Fibroblast of lung (primary cell): Measurements from ENCODE around the gene ASTN2. TPM values are rescaled to one million over a fixed set of nuclear protein-coding genes. Genes with fewer than 3 reads are reported as not detected.
A peak's percentile ranks its signal among the peaks of the same experiment; 100 is the strongest.

ENCODE experiments used
- DNase-seq, 2 donors: peaks; one replicate each; pipeline versions ENCODE4 v3.0.0 to v3.0.0-alpha.2; 2010; ENCODE audit warnings: low read depth in 2 of 2
- H2AFZ ChIP-seq: 2 replicates; pipeline ENCODE4 v1.5.1; 2012; ENCODE audit warnings: low read length, control low read depth, inconsistent platforms
- H3K27ac ChIP-seq: 2 replicates; pipeline ENCODE4 v1.5.1; 2011; ENCODE audit warnings: low read length, control low read depth; ENCODE audit not compliant: insufficient read depth
- H3K27me3 ChIP-seq: 2 replicates; pipeline ENCODE4 v1.5.1; 2011; ENCODE audit warnings: mild to moderate bottlenecking, low read length; ENCODE audit not compliant: control insufficient read depth, insufficient read depth
- H3K36me3 ChIP-seq: 2 replicates; pipeline ENCODE4 v1.5.1; 2011; ENCODE audit warnings: low read length; ENCODE audit not compliant: control insufficient read depth, insufficient read depth
- H3K4me1 ChIP-seq: 2 replicates; pipeline ENCODE4 v1.5.1; 2011; ENCODE audit warnings: low read length; ENCODE audit not compliant: control insufficient read depth, insufficient read depth; ENCODE audit errors: extremely low read depth
- H3K4me2 ChIP-seq: 2 replicates; pipeline ENCODE4 v1.5.1; 2011; ENCODE audit warnings: low read length, control low read depth; ENCODE audit not compliant: insufficient read depth; ENCODE audit errors: extremely low read depth
- H3K4me3 ChIP-seq, 4 experiments: fragments of 200-600 bp in 1 of 4; sonication (generic) in 1 of 4; replicated peaks in 1 of 4; 2 replicates each; pipeline ENCODE4 v1.5.1; 2011 to 2016; ENCODE audit warnings: low read length in 4 of 4, low read depth in 3 of 4, mild to moderate bottlenecking in 3 of 4, control low read depth in 2 of 4, inconsistent platforms in 1 of 4, mixed read lengths in 1 of 4; ENCODE audit not compliant: insufficient read depth in 1 of 4; ENCODE audit errors: control extremely low read depth in 1 of 4
- H3K79me2 ChIP-seq: 2 replicates; pipeline ENCODE4 v1.5.1; 2012; ENCODE audit warnings: mild to moderate bottlenecking, low read length, inconsistent platforms; ENCODE audit not compliant: control insufficient read depth, insufficient read depth
- H3K9ac ChIP-seq: 2 replicates; pipeline ENCODE4 v1.5.1; 2011; ENCODE audit warnings: mild to moderate bottlenecking, low read length, control low read depth; ENCODE audit not compliant: insufficient read depth
- H3K9me3 ChIP-seq: 2 replicates; pipeline ENCODE4 v1.5.1; 2012; ENCODE audit warnings: low read depth, low read length; ENCODE audit not compliant: control insufficient read depth, insufficient read depth
- H4K20me1 ChIP-seq: 2 replicates; pipeline ENCODE4 v1.5.1; 2011; ENCODE audit warnings: low read length; ENCODE audit not compliant: control insufficient read depth, insufficient read depth; ENCODE audit errors: extremely low read depth
- CTCF ChIP-seq, 2 donors: IDR thresholded peaks in 1 of 2; conservative IDR thresholded peaks in 1 of 2; 1 replicate in 1 of 2; 2 replicates in 1 of 2; pipeline ENCODE4 v1.5.1; 2011 to 2012; ENCODE audit warnings: low read length in 2 of 2, control low read depth in 1 of 2, inconsistent platforms in 1 of 2, low read depth in 1 of 2, mild to moderate bottlenecking in 1 of 2
- EZH2 ChIP-seq: IDR thresholded peaks from 2 replicates; pipeline ENCODE4 v1.5.1; 2012; ENCODE audit warnings: low read length, control low read depth, mild to moderate bottlenecking; ENCODE audit errors: missing control alignments
- polyA plus RNA-seq, 2 donors: library from polyadenylated mRNA; depleted of rRNA in 1 of 2; stranded (reverse) in 1 of 2; unstranded in 1 of 2; fragments of >200 nt; gene quantifications; 2 replicates each; pipeline ENCODE4 v1.2.1, GENCODE V29; 2011 to 2012; ENCODE audit warnings: missing spikeins in 1 of 2
- total RNA-seq: library from RNA; depleted of rRNA; stranded (reverse); fragments of >200 nt; gene quantifications from 2 replicates; pipeline ENCODE4 v1.2.1, GENCODE V29; 2014

Gene ASTN2
- total and polyA plus RNA-seq, 2 donors (not counting 1 experiment from before 2014, with no cell fraction given): 2.2 to 19.2 TPM

- H4K20me1 ChIP-seq: no peaks in the 10 kb centered on the region
- no peaks in the 10 kb centered on the region for H3K27me3 ChIP-seq
- no peak overlapping the region for H3K4me2 ChIP-seq
- no peaks in the 10 kb centered on the region for H3K36me3 ChIP-seq
- H3K4me3 ChIP-seq: no peak overlapping the region
- H2AFZ ChIP-seq: no peak overlapping the region
- DNase-seq: no peak
- H3K79me2 ChIP-seq: no peaks in the 10 kb centered on the region
- no peaks in the 10 kb centered on the region for H3K4me1 ChIP-seq
- H3K27ac ChIP-seq: no peak overlapping the region
- H3K9me3 ChIP-seq: no peaks in the 10 kb centered on the region
- H3K9ac ChIP-seq: no peak overlapping the region
- no peak for TF ChIP-seq CTCF (conservative IDR thresholded peaks at IDR 0.05 in 1 of 2, IDR thresholded peaks at IDR 0.05 in 1 of 2; ENCODE audit: low read depth in 1 of 2, low read length in 2 of 2)
- no peak for TF ChIP-seq EZH2
These were observed 232.8 kb downstream of the ASTN2 start for GRCh38 chr9:117182046-117182445.

GRCh38 chr9:117180896-117181445, 233.9 kb downstream of the ASTN2 start:
- H3K9ac ChIP-seq: no peak overlapping the region
- DNase-seq: no peak
- no peak overlapping the region for H3K27ac ChIP-seq
- H3K79me2 ChIP-seq: no peaks in the 10 kb centered on the region
- H3K4me3 ChIP-seq: no peak overlapping the region
- H3K9me3 ChIP-seq: no peaks in the 10 kb centered on the region
- no peak overlapping the region for H2AFZ ChIP-seq
- no peaks in the 10 kb centered on the region for H4K20me1 ChIP-seq
- H3K27me3 ChIP-seq: no peaks in the 10 kb centered on the region
- TF ChIP-seq EZH2: no peak
- TF ChIP-seq CTCF (conservative IDR thresholded peaks at IDR 0.05 in 1 of 2, IDR thresholded peaks at IDR 0.05 in 1 of 2; ENCODE audit: low read depth in 1 of 2, low read length in 2 of 2): no peak
- no peak overlapping the region for H3K4me2 ChIP-seq
- no peaks in the 10 kb centered on the region for H3K36me3 ChIP-seq
- H3K4me1 ChIP-seq: no peaks in the 10 kb centered on the region

GRCh38 chr9:117178596-117179375, 236.1 kb downstream of the ASTN2 start:
- peak in 1 of 2 donors; percentile 41 for DNase-seq
- H4K20me1 ChIP-seq: no peaks in the 10 kb centered on the region
- no peaks in the 10 kb centered on the region for H3K79me2 ChIP-seq
- H3K9ac ChIP-seq: no peak overlapping the region
- no peak overlapping the region for H3K4me3 ChIP-seq
- H3K4me2 ChIP-seq: no peak overlapping the region
- no peak overlapping the region for H2AFZ ChIP-seq
- TF ChIP-seq EZH2 (no peak), CTCF (conservative IDR thresholded peaks at IDR 0.05 in 1 of 2, IDR thresholded peaks at IDR 0.05 in 1 of 2; ENCODE audit: low read depth in 1 of 2, low read length in 2 of 2) (no peak)
- H3K4me1 ChIP-seq: no peaks in the 10 kb centered on the region
- no peaks in the 10 kb centered on the region for H3K27me3 ChIP-seq
- no peak overlapping the region for H3K27ac ChIP-seq
- H3K9me3 ChIP-seq: no peaks in the 10 kb centered on the region
- no peaks in the 10 kb centered on the region for H3K36me3 ChIP-seq
